Bone marrow (tissue), 2 donors: ENCODE results near the gene SLC2A5.
"Not testable (repeated sequence)": the region's sequence is repeated elsewhere in the genome, so short reads cannot be mapped to it uniquely, and the experiment has no call there.

Source experiments
- DNase-seq, 2 donors: peaks; one replicate each; lab custom pipeline; 2025; lab: John Stamatoyannopoulos, UW

SLC2A5 gene

GRCh38 chr1:9033363-9033762 lies 36.1 kb downstream of the SLC2A5 start:
- no peak for DNase-seq

GRCh38 chr1:9031484-9032259 lies 37.8 kb downstream of the SLC2A5 start:
- no peak for DNase-seq

GRCh38 chr1:9031077-9031476 lies 38.4 kb downstream of the SLC2A5 start:
- DNase-seq: not testable (repeated sequence)

- DNase-seq: no peak
Measured at GRCh38 chr1:9028921-9029705, 40.3 kb downstream of the SLC2A5 start.

- DNase-seq: no peak
Measured at GRCh38 chr1:9027307-9027706, 42.1 kb downstream of the SLC2A5 start.

GRCh38 chr1:9025449-9025848 lies 44.0 kb downstream of the SLC2A5 start:
- DNase-seq: no peak

- no peak for DNase-seq
Measured at GRCh38 chr1:9024837-9025236, 44.6 kb downstream of the SLC2A5 start.

- DNase-seq: no peak
Measured at GRCh38 chr1:9022773-9023172, 46.7 kb downstream of the SLC2A5 start.

- not testable (repeated sequence) for DNase-seq
Measured at GRCh38 chr1:9022026-9022738, 47.3 kb downstream of the SLC2A5 start.

GRCh38 chr1:9020305-9020704 lies 49.1 kb downstream of the SLC2A5 start:
- no peak for DNase-seq

- DNase-seq: no peak
Measured at GRCh38 chr1:9019896-9020295, 49.5 kb downstream of the SLC2A5 start.

- no peak for DNase-seq
Measured at GRCh38 chr1:9018333-9018732, 51.1 kb downstream of the SLC2A5 start.

GRCh38 chr1:9016455-9016854 lies 53.0 kb downstream of the SLC2A5 start:
- no peak for DNase-seq

GRCh38 chr1:9014475-9015375 lies 54.7 kb downstream of the SLC2A5 start:
- DNase-seq: no peak

- no peak for DNase-seq
Measured at GRCh38 chr1:9013819-9014218, 55.6 kb downstream of the SLC2A5 start.

GRCh38 chr1:9010781-9011323 lies 58.6 kb downstream of the SLC2A5 start:
- no peak for DNase-seq

GRCh38 chr1:9009438-9010370 lies 59.7 kb downstream of the SLC2A5 start:
- peak in 1 of 2 donors; percentile 19 for DNase-seq

- DNase-seq: no peak
Measured at GRCh38 chr1:9008236-9008635, 61.2 kb downstream of the SLC2A5 start.

GRCh38 chr1:9006956-9007615 lies 62.3 kb downstream of the SLC2A5 start:
- no peak for DNase-seq

- no peak for DNase-seq
Measured at GRCh38 chr1:9005395-9005708, 64.1 kb downstream of the SLC2A5 start.
